Measurements from ENCODE around the gene SECTM1.

SECTM1 gene

GRCh38 chr17:82325286-82326180 is 8.0 kb downstream of the SECTM1 start:
- no peak overlapping the region for H3K4me3 ChIP-seq (replicated peaks; ENCODE audit: low read depth, low read length)
- TF ChIP-seq, protein P1, sequence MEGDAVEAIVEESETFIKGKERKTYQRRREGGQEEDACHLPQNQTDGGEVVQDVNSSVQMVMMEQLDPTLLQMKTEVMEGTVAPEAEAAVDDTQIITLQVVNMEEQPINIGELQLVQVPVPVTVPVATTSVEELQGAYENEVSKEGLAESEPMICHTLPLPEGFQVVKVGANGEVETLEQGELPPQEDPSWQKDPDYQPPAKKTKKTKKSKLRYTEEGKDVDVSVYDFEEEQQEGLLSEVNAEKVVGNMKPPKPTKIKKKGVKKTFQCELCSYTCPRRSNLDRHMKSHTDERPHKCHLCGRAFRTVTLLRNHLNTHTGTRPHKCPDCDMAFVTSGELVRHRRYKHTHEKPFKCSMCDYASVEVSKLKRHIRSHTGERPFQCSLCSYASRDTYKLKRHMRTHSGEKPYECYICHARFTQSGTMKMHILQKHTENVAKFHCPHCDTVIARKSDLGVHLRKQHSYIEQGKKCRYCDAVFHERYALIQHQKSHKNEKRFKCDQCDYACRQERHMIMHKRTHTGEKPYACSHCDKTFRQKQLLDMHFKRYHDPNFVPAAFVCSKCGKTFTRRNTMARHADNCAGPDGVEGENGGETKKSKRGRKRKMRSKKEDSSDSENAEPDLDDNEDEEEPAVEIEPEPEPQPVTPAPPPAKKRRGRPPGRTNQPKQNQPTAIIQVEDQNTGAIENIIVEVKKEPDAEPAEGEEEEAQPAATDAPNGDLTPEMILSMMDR (IDR thresholded peaks at IDR 0.05; ENCODE audit: insufficient read depth, low read length, poor library complexity, severe bottlenecking) = no peak
- DNase-seq (ENCODE audit: extremely low read depth, insufficient read length) = no peak
- H3K27me3 ChIP-seq (replicated peaks; ENCODE audit: control insufficient read depth, insufficient read depth, low read length) = peaks cover 1% of the 10 kb centered on the region
- H3K36me3 ChIP-seq (ENCODE audit: control insufficient read depth, insufficient read depth, low read length) = no peaks in the 10 kb centered on the region

GRCh38 chr17:82324566-82325285 is 8.8 kb downstream of the SECTM1 start:
- Histone ChIP-seq H3K27me3 (replicated peaks; ENCODE audit: control insufficient read depth, insufficient read depth, low read length) (peaks cover 1% of the 10 kb centered on the region), H3K4me3 (replicated peaks; ENCODE audit: low read depth, low read length) (no peak overlapping the region), H3K36me3 (ENCODE audit: control insufficient read depth, insufficient read depth, low read length) (no peaks in the 10 kb centered on the region)
- TF ChIP-seq, protein P1 (IDR thresholded peaks at IDR 0.05; ENCODE audit: insufficient read depth, low read length, poor library complexity, severe bottlenecking) = no peak
- no peak for DNase-seq (ENCODE audit: extremely low read depth, insufficient read length)

- Histone ChIP-seq H3K4me3 (replicated peaks; ENCODE audit: low read depth, low read length) (no peak overlapping the region), H3K27me3 (replicated peaks; ENCODE audit: control insufficient read depth, insufficient read depth, low read length) (peaks cover 1% of the 10 kb centered on the region), H3K36me3 (ENCODE audit: control insufficient read depth, insufficient read depth, low read length) (no peaks in the 10 kb centered on the region)
- DNase-seq (ENCODE audit: extremely low read depth, insufficient read length) = no peak
- TF ChIP-seq, protein P1 (IDR thresholded peaks at IDR 0.05; ENCODE audit: insufficient read depth, low read length, poor library complexity, severe bottlenecking) = no peak
Observed at GRCh38 chr17:82323514-82324234, 9.9 kb downstream of the SECTM1 start.

- Histone ChIP-seq H3K36me3 (ENCODE audit: control insufficient read depth, insufficient read depth, low read length) (no peaks in the 10 kb centered on the region), H3K27me3 (replicated peaks; ENCODE audit: control insufficient read depth, insufficient read depth, low read length) (peaks cover 1% of the 10 kb centered on the region), H3K4me3 (replicated peaks; ENCODE audit: low read depth, low read length) (no peak overlapping the region)
- DNase-seq (ENCODE audit: extremely low read depth, insufficient read length) = no peak
- TF ChIP-seq, protein P1 (IDR thresholded peaks at IDR 0.05; ENCODE audit: insufficient read depth, low read length, poor library complexity, severe bottlenecking) = no peak
Observed at GRCh38 chr17:82322526-82323453, 10.8 kb downstream of the SECTM1 start.

DNA sequence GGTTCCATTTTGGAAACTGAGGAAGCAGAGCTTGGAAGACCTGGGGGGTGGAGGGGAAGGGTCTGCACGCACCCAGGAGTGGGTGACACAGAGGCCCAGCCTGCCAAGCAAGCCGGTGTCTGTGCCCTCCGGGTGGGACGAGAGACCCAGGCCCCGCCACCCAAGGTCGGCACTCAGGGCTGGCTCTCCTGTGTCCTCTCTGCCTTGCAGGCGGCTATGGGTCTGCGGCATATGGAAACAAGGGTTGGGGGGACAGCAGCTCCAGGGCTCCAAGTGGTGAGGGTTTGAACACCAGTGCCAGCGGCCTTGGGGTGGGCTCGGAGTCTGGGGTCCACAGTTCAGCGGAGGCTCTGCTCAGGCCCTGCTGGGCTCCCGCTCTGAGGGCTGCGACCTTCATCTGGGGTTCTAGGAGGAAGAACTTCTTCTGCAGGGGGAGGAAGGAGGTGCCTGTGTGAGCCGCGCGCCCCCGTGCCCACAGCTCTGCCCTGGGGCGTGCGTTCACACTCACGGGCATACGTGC is 11.6 kb downstream of the SECTM1 start:
- Histone ChIP-seq H3K36me3 (ENCODE audit: control insufficient read depth, insufficient read depth, low read length) (no peaks in the 10 kb centered on the region), H3K27me3 (replicated peaks; ENCODE audit: control insufficient read depth, insufficient read depth, low read length) (peaks cover 1% of the 10 kb centered on the region), H3K4me3 (replicated peaks; ENCODE audit: low read depth, low read length) (no peak overlapping the region)
- no peak for DNase-seq (ENCODE audit: extremely low read depth, insufficient read length)
- TF ChIP-seq, protein P1 (IDR thresholded peaks at IDR 0.05; ENCODE audit: insufficient read depth, low read length, poor library complexity, severe bottlenecking) = no peak

Measured in GM06990 (cell line).